ENCODE results near the gene SMC3.

Gene SMC3

GRCh38 chr10:110643035-110643652 is 75.6 kb downstream of the SMC3 start:
- Histone ChIP-seq H3K9me3 (ENCODE audit: insufficient read depth, low read length) (no peaks in the 10 kb centered on the region), H3K4me3 (ENCODE audit: insufficient read depth, low read length, poor library complexity, severe bottlenecking) (no peak overlapping the region), H3K27me3 (ENCODE audit: low read length) (no peaks in the 10 kb centered on the region), H3K9me2 (replicated peaks; ENCODE audit: insufficient read depth, low read length) (no peaks in the 10 kb centered on the region), H3K27ac (ENCODE audit: low read depth, low read length) (no peak overlapping the region), H3K4me2 (ENCODE audit: low read depth, low read length, poor library complexity, severe bottlenecking) (peak overlapping the region; percentile 36), H3K79me2 (ENCODE audit: insufficient read depth, low read length) (no peaks in the 10 kb centered on the region), H4K20me1 (ENCODE audit: low read depth, low read length) (no peaks in the 10 kb centered on the region), H3K9ac (ENCODE audit: low read length) (no peak overlapping the region), H3F3A (ENCODE audit: insufficient read depth) (no peaks in the 10 kb centered on the region), H2AFZ (ENCODE audit: low read depth, low read length, severe bottlenecking) (no peak overlapping the region), H3K36me3 (ENCODE audit: low read length) (no peaks in the 10 kb centered on the region)
- TF ChIP-seq EZH2phosphoT487 (conservative IDR thresholded peaks at IDR 0.05; ENCODE audit: low read length) (no peak), CTCF (IDR thresholded peaks at IDR 0.05; ENCODE audit: insufficient read depth, low read length, poor library complexity, severe bottlenecking) (no peak)

GRCh38 chr10:110643653-110644597 is 76.4 kb downstream of the SMC3 start, which contains the start of gene RBM20:
Gene RBM20, plus strand, starts transcription at chr10:110644336. Its CDS starts 119 bp downstream, at chr10:110644455.
- Histone ChIP-seq H4K20me1 (ENCODE audit: low read depth, low read length) (no peaks in the 10 kb centered on the region), H2AFZ (ENCODE audit: low read depth, low read length, severe bottlenecking) (no peak within 1 kb of the TSS), H3K4me3 (ENCODE audit: insufficient read depth, low read length, poor library complexity, severe bottlenecking) (no peak within 1 kb of the TSS), H3K9me3 (ENCODE audit: insufficient read depth, low read length) (no peaks in the 10 kb centered on the region), H3K36me3 (ENCODE audit: low read length) (no peaks in the 10 kb centered on the region), H3K27ac (ENCODE audit: low read depth, low read length) (no peak within 1 kb of the TSS), H3K4me2 (ENCODE audit: low read depth, low read length, poor library complexity, severe bottlenecking) (peak within 1 kb of the TSS; percentile 36), H3K9me2 (replicated peaks; ENCODE audit: insufficient read depth, low read length) (no peaks in the 10 kb centered on the region), H3K27me3 (ENCODE audit: low read length) (no peaks in the 10 kb centered on the region), H3F3A (ENCODE audit: insufficient read depth) (no peaks in the 10 kb centered on the region), H3K9ac (ENCODE audit: low read length) (no peak within 1 kb of the TSS), H3K79me2 (ENCODE audit: insufficient read depth, low read length) (no peaks in the 10 kb centered on the region)
- TF ChIP-seq EZH2phosphoT487 (conservative IDR thresholded peaks at IDR 0.05; ENCODE audit: low read length), result no peak
- no peak for TF ChIP-seq CTCF (IDR thresholded peaks at IDR 0.05; ENCODE audit: insufficient read depth, low read length, poor library complexity, severe bottlenecking)

DNA sequence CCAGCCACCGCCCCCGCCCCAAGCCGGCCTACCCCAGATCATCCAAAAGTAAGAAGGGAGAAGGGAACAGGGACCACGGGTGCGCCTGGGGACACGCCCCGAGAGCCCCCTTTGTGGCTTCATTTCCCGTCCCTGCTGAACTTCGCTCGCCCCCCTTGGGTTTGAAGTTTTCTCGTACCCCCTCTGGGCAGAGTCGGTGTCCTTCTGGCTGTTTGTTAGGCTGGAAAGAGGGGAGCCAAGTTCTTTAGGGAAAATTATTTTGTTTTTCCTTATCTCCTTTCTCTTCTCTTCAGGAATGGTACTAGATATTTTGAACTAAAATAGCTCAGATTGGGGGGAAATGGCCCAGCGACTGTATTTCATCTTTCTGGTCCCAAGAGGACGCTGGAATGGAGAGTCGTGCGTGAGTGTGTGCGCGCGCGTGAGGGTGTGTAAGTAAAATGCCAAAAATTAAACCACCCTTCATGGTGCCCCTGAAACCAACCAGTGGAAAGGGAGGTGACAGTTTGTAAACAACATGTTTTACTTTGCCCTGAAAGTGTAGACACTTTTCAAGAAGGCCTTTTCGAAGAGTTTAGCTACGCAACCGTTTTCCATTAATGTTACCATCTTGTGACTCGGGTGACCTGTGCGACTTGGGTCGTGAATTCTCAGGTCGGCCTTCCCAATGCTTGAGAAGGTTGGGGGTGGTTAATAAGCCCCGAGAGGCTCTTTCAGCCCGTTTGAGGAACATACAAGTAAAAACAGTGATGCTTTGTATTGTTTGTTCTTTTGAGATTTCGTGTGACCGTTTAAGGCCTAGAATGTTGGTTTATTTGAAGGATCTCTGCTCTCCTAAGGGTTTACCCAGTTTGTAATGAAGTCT is 77.3 kb downstream of the SMC3 start:
- Histone ChIP-seq H3K36me3 (ENCODE audit: low read length) (no peaks in the 10 kb centered on the region), H3K4me2 (ENCODE audit: low read depth, low read length, poor library complexity, severe bottlenecking) (no peak overlapping the region), H3F3A (ENCODE audit: insufficient read depth) (no peaks in the 10 kb centered on the region), H3K9me3 (ENCODE audit: insufficient read depth, low read length) (no peaks in the 10 kb centered on the region), H3K27me3 (ENCODE audit: low read length) (no peaks in the 10 kb centered on the region), H3K9me2 (replicated peaks; ENCODE audit: insufficient read depth, low read length) (no peaks in the 10 kb centered on the region), H2AFZ (ENCODE audit: low read depth, low read length, severe bottlenecking) (no peak overlapping the region), H3K79me2 (ENCODE audit: insufficient read depth, low read length) (no peaks in the 10 kb centered on the region), H4K20me1 (ENCODE audit: low read depth, low read length) (no peaks in the 10 kb centered on the region), H3K27ac (ENCODE audit: low read depth, low read length) (no peak overlapping the region), H3K4me3 (ENCODE audit: insufficient read depth, low read length, poor library complexity, severe bottlenecking) (no peak overlapping the region), H3K9ac (ENCODE audit: low read length) (no peak overlapping the region)
- TF ChIP-seq EZH2phosphoT487 (conservative IDR thresholded peaks at IDR 0.05; ENCODE audit: low read length), result no peak

All from SU-DHL-6 (cell line).